Renal cortex interstitium (tissue), 15 donors: Measurements from ENCODE around the gene RAB3C. TPM values are rescaled to one million over a fixed set of nuclear protein-coding genes. Genes with fewer than 3 reads are reported as not detected.
A peak's percentile ranks its signal among the peaks of the same experiment; 100 is the strongest.
"Not testable (repeated sequence)": the region's sequence is repeated elsewhere in the genome, so short reads cannot be mapped to it uniquely, and the experiment has no call there.

Source experiments
- DNase-seq, 11 donors: peaks; one replicate each; pipeline ENCODE4 v3.0.0-alpha.2; 2013; ENCODE audit warnings: low read depth in 9 of 11, low spot score in 4 of 11; ENCODE audit errors: extremely low read depth in 1 of 11
- long read RNA-seq, 16 experiments: transcript quantifications; one replicate each; lab custom pipeline, GENCODE V29; 2026
- polyA plus RNA-seq, 3 donors: library from polyadenylated mRNA; unstranded; fragments of 120-200 nt; gene quantifications; one replicate each; pipeline ENCODE4 v1.2.1, GENCODE V29; 2013; ENCODE audit not compliant: insufficient read length in 3 of 3

The RAB3C gene, protein sequence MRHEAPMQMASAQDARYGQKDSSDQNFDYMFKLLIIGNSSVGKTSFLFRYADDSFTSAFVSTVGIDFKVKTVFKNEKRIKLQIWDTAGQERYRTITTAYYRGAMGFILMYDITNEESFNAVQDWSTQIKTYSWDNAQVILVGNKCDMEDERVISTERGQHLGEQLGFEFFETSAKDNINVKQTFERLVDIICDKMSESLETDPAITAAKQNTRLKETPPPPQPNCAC
- 1 to 10 TPM; 1.2 TPM for polyA plus RNA-seq
- long read RNA-seq, donor 1, result 0 reads
- long read RNA-seq, donor 2, result 0 reads
- long read RNA-seq, donor 3, full-length matches to known transcripts, result 1 of 1 reads
- long read RNA-seq, donor 3, partial matches to known transcripts, result 0 of 1 reads
- long read RNA-seq, donor 3, other reads (novel, unspliced or antisense), result 0 of 1 reads
- long read RNA-seq, donor 4, result 0 reads
- long read RNA-seq, donor 5, result 0 reads
- long read RNA-seq, donor 6, result 0 reads
- long read RNA-seq, donor 7, partial matches to known transcripts, result 0 of 1 reads
- long read RNA-seq, donor 7, other reads (novel, unspliced or antisense), result 0 of 1 reads
- long read RNA-seq, donor 8, result 0 reads
- long read RNA-seq, donor 9, result 0 reads
- long read RNA-seq, donor 10, full-length matches to known transcripts, result 1 of 1 reads
- long read RNA-seq, donor 10, partial matches to known transcripts, result 0 of 1 reads
- long read RNA-seq, donor 10, other reads (novel, unspliced or antisense), result 0 of 1 reads
- long read RNA-seq, donor 11, result 0 reads
- long read RNA-seq, donor 12, result 0 reads
- long read RNA-seq, donor 13, result 0 reads
- long read RNA-seq, donor 14, result 0 reads
- long read RNA-seq, donor 15, result 0 reads
- long read RNA-seq, donor 16, result 0 reads

DNA sequence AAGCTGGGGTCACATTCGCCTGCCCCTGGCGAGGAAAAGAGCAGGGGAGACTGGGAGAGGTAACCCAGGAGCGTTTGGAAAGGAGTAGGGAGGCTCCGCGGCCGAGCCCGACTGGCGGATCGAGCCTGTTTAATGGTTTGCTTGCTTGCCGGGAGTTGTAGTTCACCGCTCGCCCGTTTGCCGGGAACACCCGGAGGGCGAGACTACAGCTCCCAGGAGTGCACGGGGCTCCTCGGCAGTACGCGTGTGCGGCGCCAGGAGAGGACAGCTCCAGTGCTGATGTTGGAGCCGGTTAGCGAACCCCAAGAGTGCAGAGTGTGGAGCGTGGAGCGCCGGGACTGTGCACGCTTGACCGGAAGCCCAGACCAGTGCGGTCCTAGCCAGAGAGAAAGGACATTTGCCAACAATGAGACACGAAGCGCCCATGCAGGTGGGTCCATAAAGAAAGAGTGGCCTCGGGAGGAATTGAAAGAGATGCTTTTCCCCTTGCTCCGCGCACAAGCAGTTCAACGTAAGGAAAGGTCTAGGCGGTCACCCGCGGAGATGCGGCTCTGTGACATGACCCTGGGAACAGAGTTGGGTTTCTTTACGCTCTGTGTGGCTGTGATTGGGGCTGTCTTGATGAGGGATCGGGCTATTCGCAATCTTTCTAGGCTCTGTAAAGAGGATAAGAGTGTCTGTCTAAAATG is at the start of gene RAB3C:
Gene RAB3C, plus strand, starts transcription at position 273 of the 689 bp plus-strand sequence. Its CDS starts 134 bp downstream, at position 407.
- peak; percentile 59 to 94 (median 88) for DNase-seq

DNA sequence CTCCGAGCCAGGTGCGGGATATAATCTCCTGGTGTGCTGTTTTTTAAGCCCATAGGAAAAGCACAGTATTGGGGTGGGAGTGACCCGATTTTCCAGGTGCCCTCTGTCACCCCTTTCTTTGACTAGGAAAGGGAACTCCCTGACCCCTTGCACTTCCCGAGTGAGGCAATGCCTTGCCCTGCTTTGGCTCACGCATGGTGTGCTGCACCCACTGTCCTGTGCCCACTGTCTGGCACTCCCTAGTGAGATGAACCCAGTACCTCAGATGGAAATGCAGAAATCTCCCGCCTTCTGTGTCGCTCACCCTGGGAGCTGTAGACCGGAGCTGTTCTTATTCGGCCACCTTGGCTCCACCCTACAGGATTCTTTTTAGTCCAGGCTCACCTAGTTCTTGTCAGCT is 40.9 kb upstream of the RAB3C start:
- not testable (repeated sequence) for DNase-seq

DNA sequence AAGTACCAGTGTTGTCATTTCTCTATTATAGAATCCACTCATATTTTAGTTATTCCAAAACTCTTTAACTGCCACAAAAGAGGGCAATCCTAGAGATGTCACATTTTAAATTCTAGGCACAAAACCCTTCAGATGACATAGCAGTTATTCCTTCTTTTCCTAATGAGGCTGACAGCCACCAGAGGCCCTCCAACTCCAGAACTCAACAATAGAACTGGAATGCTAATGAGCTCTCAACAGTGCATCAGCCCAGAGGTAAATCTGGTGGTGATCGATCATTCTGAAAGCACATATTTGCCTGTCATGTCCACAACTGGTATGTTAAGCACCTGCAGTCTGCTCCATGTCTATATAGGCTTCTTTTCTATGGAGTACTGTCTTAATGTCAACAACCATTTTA is 40.2 kb upstream of the RAB3C start:
- DNase-seq, result no peak

DNA sequence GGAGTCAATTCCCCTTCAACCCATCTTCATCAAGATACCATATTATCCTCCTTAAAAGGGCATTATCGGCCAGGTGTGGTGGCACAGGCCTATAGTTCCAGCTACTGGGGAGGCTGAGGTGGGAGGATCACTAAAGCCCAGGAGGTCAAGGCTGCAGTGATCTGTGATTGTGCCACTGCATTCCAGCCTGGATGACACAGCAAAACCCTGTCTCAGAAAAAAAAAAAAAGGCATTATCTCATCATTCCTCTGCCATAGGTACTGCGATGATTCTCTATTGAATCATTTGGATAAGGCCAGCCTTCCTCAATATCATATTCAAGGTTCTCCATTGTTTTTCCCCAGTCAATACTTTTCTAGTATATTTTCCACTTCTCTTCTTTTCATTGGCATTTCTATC is 39.2 kb upstream of the RAB3C start:
- DNase-seq, result no peak

DNA sequence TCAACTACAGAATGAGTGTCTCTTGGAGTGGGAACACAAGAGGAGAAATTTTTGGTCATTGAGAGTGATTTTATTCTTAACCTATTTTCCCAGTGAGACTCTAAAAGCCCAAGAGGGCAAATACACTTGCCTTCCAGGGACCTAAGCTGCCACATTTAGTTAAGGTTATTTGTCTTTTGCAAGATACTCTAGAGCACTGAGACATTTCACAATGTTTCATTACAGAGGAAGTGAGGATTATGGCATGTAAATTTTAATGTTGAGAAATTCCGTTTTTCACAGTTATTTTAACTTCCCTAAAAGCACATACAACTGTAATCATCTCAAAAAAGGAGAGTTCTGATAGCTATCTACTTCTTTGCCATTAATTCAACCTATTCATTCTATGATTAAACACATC is 38.7 kb upstream of the RAB3C start:
- DNase-seq, result no peak

DNA sequence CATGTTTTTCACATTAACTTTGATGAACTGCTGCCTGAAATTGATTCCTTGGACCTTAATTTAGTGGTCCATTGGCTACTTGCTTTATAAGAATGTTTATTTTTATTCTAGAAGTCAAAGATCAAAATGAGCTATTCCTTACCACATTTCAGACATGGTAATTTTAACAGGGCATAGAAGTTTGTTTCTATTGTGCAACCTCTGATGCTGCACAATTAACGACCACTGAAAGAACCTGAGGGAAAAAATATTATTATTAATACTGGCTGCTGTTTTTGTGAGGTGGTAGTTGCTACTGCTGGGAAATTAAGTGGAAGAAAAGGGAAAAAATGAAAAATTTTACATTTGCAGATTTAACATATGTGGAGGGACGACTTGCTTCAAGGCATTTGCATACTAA is 37.9 kb upstream of the RAB3C start:
- no peak for DNase-seq

DNA sequence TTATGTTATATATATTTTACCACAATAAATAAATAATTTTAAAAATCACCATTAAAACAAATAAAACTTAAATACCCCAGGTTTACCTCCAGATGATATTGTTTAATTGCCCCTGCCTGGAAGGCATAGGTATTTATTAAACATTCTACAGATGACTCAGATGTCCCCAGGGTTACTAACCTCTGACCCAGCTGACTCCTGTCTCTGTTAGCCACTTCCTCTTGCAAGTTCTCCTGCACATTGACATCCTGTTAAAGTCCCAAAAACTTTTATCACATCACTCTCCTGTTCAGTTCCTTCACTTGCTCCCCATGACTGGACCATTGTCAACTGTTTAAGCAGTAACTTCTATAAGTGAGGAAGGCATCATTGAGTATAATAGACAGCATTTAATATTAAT is 37.0 kb upstream of the RAB3C start:
- no peak for DNase-seq

DNA sequence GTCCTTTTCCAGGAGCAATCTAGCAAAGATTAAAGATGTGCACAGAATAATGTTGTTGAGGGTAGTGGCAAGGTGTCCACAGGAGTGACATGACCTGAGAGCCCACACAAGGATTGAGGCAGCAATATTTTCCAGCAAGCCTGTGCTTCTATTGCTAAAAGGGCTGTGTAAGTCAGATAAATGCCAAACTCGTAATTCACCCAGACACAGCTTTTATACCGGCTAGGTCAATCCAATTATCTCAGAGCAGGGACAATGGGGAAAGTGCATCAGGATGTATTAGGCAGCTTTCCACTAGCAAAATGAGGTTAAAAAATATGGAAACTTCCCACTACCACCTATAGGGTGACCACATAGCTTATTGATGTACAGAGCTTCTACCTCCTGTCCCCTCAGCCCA is 34.8 kb upstream of the RAB3C start:
- no peak for DNase-seq

DNA sequence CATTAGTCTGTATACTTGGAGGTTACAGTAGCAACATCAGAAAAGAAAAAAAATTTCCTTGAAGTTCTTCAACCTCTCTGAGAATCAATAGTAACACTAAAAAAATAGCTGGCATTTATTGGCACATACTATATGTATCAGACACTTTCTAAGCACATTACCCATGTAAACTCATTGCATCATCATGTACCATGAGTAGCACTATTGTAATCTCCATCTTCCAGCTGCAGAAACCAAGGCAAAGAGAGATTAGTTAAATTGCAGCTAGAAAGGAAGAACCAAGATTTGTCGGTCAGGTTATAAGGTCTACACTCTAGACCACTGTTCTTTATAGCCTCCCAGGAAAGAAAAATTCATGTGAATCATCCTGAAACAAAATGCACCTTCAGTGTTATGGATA is 31.4 kb upstream of the RAB3C start:
- no peak for DNase-seq

DNA sequence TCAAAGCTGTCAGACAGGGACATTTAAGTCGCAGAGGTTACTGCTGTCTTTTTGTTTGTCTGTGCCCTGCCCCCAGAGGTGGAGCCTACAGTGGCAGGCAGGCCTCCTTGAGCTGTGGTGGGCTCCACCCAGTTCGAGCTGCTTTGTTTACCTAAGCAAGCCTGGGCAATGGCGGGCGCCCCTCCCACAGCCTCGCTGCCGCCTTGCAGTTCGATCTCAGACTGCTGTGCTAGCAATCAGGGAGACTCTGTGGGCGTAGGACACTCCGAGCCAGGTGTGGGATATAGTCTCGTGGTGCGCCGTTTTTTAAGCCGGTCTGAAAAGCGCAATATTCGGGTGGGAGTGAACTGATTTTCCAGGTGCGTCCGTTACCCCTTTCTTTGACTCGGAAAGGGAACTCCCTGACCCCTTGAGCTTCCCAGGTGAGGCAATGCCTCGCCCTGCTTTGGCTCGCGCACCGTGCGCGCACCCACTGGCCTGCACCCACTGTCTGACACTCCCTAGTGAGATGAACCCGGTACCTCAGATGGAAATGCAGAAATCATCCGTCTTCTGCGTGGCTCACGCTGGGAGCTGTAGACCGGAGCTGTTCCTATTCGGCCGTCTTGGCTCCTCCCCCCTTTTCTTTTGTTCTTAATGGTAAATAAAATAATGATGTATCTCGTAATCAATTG is 25.1 kb upstream of the RAB3C start:
- not testable (repeated sequence) for DNase-seq

DNA sequence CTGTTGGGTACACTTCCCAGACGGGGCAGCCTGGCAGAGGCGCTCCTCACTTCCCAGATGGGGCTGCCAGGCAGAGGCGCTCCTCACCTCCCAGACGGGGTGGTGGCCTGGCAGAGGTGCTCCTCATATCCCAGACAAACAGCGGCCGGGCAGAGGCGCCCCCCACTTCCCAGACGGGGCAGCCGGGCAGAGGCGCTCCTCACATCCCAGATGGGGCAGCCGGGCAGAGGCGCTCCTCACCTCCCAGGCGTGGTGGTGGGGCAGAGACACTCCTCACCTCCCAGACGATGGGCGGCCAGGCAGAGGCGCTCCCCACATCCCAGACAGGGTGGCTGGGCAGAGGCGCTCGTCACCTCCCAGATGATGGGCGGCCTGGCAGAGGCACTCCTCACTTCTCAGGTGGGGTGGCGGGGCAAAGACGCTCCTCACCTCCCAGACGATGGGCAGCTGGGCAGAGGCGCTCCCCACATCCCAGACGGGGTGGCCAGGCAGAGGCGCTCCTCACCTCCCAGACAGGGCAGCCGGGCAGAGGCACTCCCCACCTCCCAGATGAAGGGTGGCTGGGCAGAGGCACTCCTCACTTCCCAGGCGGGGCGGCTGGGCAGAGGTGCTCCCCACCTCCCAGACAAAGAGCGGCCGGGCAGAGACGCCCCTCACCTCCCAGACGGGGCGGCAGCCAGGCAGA is 19.7 kb upstream of the RAB3C start:
- not testable (repeated sequence) for DNase-seq

DNA sequence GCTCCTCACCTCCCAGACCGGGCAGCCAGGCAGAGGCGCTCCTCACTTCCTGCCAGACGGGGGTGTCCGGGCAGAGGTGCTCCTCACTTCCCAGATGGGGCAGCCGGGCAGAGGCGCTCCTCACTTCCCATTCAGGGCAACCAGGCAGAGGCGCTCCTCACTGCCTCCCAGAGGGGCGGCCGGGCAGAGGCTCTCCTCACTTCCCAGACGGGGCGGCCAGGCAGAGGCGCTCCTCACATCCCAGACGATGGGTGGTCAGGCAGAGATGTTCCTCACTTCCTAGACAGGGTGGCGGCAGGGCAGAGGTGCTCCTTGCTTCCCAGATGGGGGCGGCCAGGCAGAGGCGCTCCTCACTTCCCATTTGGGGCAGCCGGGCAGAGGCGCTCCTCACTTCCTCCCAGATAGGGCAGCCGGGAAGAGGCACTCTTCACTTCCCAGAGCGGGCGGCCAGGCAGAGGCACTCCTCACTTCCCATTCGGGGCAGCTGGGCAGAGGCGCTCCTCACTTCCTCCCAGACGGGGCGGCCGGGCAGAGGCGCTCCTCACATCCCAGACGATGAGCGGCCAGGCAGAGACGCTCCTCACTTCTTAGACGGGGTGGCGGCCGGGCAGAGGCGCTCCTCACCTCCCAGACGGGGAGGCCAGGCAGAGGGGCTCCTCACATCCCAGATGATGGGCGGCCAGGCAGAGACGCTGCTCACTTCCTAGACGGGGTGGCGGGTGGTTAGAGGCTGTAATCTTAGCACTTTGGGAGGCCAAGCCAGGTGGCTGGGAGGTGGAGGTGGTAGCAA is 18.6 kb upstream of the RAB3C start:
- DNase-seq, result not testable (repeated sequence)

DNA sequence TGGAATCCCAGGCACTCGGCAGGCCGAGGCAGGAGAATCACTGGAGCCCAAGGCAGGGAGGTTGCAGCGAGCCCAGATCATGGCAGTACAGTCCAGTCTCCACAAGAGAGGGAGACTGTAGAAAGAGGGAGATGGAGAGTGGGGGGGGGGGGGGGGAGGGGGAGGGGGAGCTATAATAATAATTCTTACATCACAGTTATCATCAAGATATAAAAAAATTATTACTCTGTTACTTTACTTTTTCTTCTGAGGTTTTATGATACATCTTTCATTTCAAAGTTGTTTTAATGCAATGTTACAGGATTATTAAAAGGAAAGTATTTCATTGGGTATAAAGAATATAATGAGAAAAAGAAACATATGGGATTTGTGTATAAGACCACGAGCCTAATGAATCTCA is 17.8 kb upstream of the RAB3C start:
- no peak for DNase-seq

DNA sequence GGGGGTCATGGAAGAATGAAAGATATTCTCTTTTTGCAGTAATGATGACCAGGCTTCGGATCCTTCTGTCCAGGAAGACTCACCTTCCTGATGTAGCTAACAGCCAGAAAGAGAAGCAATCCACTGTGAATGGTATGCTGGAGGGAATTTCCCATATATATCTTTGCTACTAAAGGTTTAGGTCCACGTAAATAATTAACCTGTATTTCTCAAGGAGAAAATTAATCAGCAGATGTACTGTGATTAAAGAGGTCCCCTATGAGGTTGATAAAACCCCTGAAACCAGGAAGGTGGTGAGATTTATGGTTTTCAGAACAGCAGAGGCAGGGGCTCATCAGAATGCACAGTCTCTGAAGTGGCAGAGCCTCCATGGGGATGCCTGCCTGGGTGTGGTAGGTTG is 11.4 kb upstream of the RAB3C start:
- no peak for DNase-seq

DNA sequence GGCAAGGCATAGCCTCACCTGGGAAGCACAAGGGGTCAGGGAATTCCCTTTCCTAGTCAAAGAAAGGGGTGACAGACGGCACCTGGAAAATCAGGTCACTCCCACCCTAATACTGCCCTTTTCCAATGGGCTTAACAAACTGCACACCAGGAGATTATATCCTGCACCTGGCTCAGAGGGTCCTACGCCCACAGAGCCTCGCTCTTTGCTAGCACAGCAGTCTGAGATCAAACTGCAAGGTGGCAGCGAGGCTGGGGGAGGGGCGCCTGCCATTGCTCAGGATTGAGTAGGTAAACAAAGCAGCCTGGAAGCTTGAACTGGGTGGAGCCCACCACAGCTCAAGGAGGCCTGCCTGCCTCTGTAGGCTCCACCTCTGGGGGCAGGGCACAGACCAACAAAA is 9.9 kb upstream of the RAB3C start:
- DNase-seq, result not testable (repeated sequence)

DNA sequence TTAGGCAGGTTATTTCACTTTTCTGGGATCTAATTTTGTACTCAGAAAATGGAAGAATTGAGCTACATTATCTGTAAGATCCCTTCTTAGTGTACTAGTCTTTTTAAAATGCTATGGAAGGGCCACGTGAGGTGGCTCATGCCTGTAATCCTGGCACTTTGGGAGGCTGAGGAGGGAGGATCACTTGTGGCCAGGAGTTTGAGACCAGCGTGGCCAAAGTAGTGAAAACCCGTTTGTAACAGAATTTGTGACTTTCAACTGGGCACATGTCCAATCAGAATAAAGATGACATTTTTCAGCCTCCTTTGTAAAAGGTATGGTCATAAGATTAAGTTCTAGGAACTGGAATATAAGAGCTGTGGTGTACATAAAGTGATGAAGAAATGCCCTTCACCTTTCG is 3.1 kb upstream of the RAB3C start:
- DNase-seq, result no peak

DNA sequence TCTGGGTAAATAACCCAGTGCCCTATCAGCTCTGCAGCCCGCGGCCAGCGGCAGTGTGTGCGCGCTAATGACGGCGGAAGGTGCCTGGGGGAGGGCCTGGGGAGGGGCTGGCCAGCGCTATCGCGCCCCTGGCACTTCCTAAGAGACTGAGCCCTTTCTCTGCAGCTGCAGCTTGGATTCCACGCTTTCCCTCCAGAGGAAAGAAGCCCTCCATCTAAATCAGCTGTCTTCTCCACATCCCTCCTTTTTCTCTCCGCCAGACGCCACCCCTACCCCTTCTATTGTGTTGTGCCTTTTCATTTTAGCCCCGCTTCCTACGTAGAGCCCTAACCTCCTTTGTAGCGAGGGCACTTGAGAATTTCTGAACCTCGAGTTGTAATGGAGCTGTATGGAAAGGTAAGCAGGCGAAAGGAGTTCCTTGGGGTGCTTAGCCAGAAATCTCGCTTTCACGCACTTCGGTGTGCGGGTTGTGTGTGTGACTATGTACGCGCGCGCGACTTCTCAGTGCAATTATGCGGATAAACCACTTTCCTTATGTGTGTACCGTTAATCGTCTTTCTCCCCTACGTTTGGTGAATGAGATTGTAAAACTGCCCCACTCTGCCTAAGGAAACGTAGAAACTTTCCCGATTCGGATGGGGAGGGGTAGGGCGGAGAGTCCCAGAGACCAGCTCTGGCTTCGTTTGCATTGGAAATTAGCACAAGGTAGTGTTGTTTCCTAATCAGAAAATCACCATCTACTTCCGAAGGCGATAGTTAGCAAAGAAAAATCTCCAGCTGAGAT is 664 bp upstream of the RAB3C start:
- peak in 3 of 11 donors; percentile 1 to 33 (median 5) for DNase-seq
